HEK293 (cell line): ENCODE measurements around the gene SUMO3.
A peak's percentile ranks its signal among the peaks of the same experiment; 100 is the strongest.

ENCODE experiments used
- HOXA7 ChIP-seq: sonication (generic); formaldehyde crosslinking; IDR thresholded peaks from 2 replicates; pipeline ENCODE4 v1.8.1; 2022; ENCODE audit warnings: missing genetic modification reagents, borderline replicate concordance
- HOXC10 ChIP-seq: sonication (generic); formaldehyde crosslinking; IDR thresholded peaks from 2 replicates; pipeline ENCODE4 v1.8.1; 2023; ENCODE audit warnings: mild to moderate bottlenecking, missing genetic modification reagents
- IKZF3 ChIP-seq: fragments of 450-650 bp; IDR thresholded peaks from 2 replicates; pipeline ENCODE4 v1.5.0; 2018; ENCODE audit warnings: missing biosample characterization, mild to moderate bottlenecking, missing genetic modification characterization, moderate library complexity
- MZF1 ChIP-seq: fragments of 450-650 bp; formaldehyde crosslinking; IDR thresholded peaks from 2 replicates; pipeline ENCODE4 v1.5.1; 2017; ENCODE audit warnings: missing biosample characterization, missing genetic modification characterization, borderline replicate concordance
- PBX3 ChIP-seq: sonication (generic); formaldehyde crosslinking; IDR thresholded peaks from 2 replicates; pipeline ENCODE4 v1.8.1; 2022; ENCODE audit warnings: mild to moderate bottlenecking, moderate library complexity, missing genetic modification reagents
- SETDB1 ChIP-seq: IDR thresholded peaks from one replicate; pipeline ENCODE4 v1.6.1; 2017; ENCODE audit warnings: mild to moderate bottlenecking, low read length, moderate library complexity, mixed read lengths; ENCODE audit not compliant: insufficient read length
- ZNF121 ChIP-seq: fragments of 450-650 bp; formaldehyde crosslinking; IDR thresholded peaks from 2 replicates; pipeline ENCODE4 v1.5.1; 2016; ENCODE audit warnings: missing biosample characterization, missing genetic modification characterization
- ZNF138 ChIP-seq: fragments of 450-650 bp; formaldehyde crosslinking; IDR thresholded peaks from 2 replicates; pipeline ENCODE4 v1.5.1; 2016; ENCODE audit warnings: missing biosample characterization, missing genetic modification characterization, borderline replicate concordance
- ZNF184 ChIP-seq: fragments of 450-650 bp; IDR thresholded peaks from 2 replicates; pipeline ENCODE4 v1.5.1; 2018; ENCODE audit warnings: missing biosample characterization, mild to moderate bottlenecking, missing genetic modification characterization
- ZNF24 ChIP-seq: fragments of 450-650 bp; formaldehyde crosslinking; IDR thresholded peaks from 2 replicates; pipeline ENCODE4 v1.5.1; 2016; ENCODE audit warnings: missing biosample characterization, missing genetic modification characterization
- ZNF292 ChIP-seq: fragments of 450-650 bp; formaldehyde crosslinking; IDR thresholded peaks from 2 replicates; pipeline ENCODE4 v1.5.1; 2016; ENCODE audit warnings: low read depth, missing biosample characterization, missing genetic modification characterization, borderline replicate concordance
- ZNF362 ChIP-seq: fragments of 450-650 bp; formaldehyde crosslinking; IDR thresholded peaks from 2 replicates; pipeline ENCODE4 v1.5.1; 2016; ENCODE audit warnings: missing biosample characterization, missing genetic modification characterization
- ZNF394 ChIP-seq: fragments of 450-650 bp; formaldehyde crosslinking; IDR thresholded peaks from 2 replicates; pipeline ENCODE4 v1.5.1; 2016; ENCODE audit warnings: missing biosample characterization, missing genetic modification characterization, mild to moderate bottlenecking, moderate library complexity, borderline replicate concordance
- ZNF488 ChIP-seq: fragments of 450-650 bp; formaldehyde crosslinking; IDR thresholded peaks from 2 replicates; pipeline ENCODE4 v1.5.1; 2016; ENCODE audit warnings: missing biosample characterization, missing genetic modification characterization
- ZNF623 ChIP-seq: fragments of 450-650 bp; formaldehyde crosslinking; IDR thresholded peaks from 2 replicates; pipeline ENCODE4 v1.5.1; 2016; ENCODE audit warnings: missing biosample characterization, missing genetic modification characterization
- ZNF624 ChIP-seq: fragments of 450-650 bp; formaldehyde crosslinking; IDR thresholded peaks from 2 replicates; pipeline ENCODE4 v1.5.1; 2017; ENCODE audit warnings: missing biosample characterization, missing genetic modification characterization
- ZNF76 ChIP-seq: fragments of 450-650 bp; formaldehyde crosslinking; IDR thresholded peaks from 2 replicates; pipeline ENCODE4; 2016; ENCODE audit warnings: low read depth, missing biosample characterization, missing genetic modification characterization, borderline replicate concordance
- ZNF776 ChIP-seq: fragments of 450-650 bp; formaldehyde crosslinking; IDR thresholded peaks from 2 replicates; pipeline ENCODE4 v1.5.0; 2017; ENCODE audit warnings: missing biosample characterization, missing genetic modification characterization, borderline replicate concordance
- ZSCAN23 ChIP-seq: fragments of 450-650 bp; formaldehyde crosslinking; IDR thresholded peaks from 2 replicates; pipeline ENCODE4 v1.5.1; 2016; ENCODE audit warnings: missing biosample characterization, missing genetic modification characterization
- TF ChIP-seq, protein P1 (sequence below): fragments of 450-650 bp; formaldehyde crosslinking; IDR thresholded peaks from 2 replicates; pipeline ENCODE4 v1.5.1; 2016; ENCODE audit warnings: missing biosample characterization, missing genetic modification characterization, borderline replicate concordance
- TF ChIP-seq, protein P2 (sequence below): fragments of 450-650 bp; formaldehyde crosslinking; IDR thresholded peaks from 2 replicates; pipeline ENCODE4 v1.5.1; 2016; ENCODE audit warnings: missing biosample characterization, missing genetic modification characterization, borderline replicate concordance
- TF ChIP-seq, protein P3 (sequence below): fragments of 450-650 bp; formaldehyde crosslinking; IDR thresholded peaks from 2 replicates; pipeline ENCODE4 v1.5.1; 2016; ENCODE audit warnings: missing biosample characterization, missing genetic modification characterization
- TF ChIP-seq, protein P4 (sequence below): fragments of 450-650 bp; formaldehyde crosslinking; conservative IDR thresholded peaks from 2 replicates; pipeline ENCODE4 v1.5.1; 2016; ENCODE audit warnings: low read depth, missing biosample characterization, missing genetic modification characterization

SUMO3 gene

DNA sequence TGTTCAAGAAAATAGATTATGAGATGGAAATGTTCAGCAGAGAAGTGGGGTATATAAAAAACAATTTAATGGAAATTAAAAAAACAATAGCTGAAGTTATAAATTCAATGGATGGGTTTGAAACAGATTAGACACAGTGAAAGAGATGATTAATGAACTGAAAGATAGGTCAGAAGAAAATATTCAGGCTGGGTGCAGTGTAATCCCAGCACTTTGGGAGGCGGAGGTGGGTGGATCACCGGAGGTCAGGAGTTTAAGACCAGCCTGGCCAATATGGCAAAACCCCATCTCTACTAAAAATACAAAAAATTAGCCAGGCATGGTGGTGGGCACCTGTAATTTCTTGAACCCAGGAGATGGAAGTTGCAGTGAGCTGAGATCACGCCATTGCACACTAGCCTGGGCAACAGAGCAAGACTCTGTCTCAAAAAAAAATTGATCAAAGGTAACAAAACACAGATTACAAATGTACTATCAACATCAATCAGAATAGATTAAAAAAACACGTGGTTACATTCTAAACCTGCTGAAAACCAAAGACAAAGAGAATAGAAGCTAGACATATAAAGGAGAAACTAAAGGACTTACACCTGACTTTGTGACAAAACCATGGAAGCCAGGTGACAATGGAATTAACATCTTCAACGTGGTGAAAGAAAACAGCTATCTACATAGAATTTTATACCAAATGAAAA is 4.8 kb upstream of the SUMO3 start (continued):
- TF ChIP-seq, protein P1, sequence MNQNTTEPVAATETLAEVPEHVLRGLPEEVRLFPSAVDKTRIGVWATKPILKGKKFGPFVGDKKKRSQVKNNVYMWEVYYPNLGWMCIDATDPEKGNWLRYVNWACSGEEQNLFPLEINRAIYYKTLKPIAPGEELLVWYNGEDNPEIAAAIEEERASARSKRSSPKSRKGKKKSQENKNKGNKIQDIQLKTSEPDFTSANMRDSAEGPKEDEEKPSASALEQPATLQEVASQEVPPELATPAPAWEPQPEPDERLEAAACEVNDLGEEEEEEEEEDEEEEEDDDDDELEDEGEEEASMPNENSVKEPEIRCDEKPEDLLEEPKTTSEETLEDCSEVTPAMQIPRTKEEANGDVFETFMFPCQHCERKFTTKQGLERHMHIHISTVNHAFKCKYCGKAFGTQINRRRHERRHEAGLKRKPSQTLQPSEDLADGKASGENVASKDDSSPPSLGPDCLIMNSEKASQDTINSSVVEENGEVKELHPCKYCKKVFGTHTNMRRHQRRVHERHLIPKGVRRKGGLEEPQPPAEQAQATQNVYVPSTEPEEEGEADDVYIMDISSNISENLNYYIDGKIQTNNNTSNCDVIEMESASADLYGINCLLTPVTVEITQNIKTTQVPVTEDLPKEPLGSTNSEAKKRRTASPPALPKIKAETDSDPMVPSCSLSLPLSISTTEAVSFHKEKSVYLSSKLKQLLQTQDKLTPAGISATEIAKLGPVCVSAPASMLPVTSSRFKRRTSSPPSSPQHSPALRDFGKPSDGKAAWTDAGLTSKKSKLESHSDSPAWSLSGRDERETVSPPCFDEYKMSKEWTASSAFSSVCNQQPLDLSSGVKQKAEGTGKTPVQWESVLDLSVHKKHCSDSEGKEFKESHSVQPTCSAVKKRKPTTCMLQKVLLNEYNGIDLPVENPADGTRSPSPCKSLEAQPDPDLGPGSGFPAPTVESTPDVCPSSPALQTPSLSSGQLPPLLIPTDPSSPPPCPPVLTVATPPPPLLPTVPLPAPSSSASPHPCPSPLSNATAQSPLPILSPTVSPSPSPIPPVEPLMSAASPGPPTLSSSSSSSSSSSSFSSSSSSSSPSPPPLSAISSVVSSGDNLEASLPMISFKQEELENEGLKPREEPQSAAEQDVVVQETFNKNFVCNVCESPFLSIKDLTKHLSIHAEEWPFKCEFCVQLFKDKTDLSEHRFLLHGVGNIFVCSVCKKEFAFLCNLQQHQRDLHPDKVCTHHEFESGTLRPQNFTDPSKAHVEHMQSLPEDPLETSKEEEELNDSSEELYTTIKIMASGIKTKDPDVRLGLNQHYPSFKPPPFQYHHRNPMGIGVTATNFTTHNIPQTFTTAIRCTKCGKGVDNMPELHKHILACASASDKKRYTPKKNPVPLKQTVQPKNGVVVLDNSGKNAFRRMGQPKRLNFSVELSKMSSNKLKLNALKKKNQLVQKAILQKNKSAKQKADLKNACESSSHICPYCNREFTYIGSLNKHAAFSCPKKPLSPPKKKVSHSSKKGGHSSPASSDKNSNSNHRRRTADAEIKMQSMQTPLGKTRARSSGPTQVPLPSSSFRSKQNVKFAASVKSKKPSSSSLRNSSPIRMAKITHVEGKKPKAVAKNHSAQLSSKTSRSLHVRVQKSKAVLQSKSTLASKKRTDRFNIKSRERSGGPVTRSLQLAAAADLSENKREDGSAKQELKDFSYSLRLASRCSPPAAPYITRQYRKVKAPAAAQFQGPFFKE (tag by site-specific recombination) = no peak
- TF ChIP-seq HOXC10 (CRISPR knock-in tag) (no peak), IKZF3 (tag by site-specific recombination) (no peak), PBX3 (CRISPR knock-in tag) (no peak), ZNF776 (no peak), ZNF362 (no peak), ZNF76 (tag by site-specific recombination) (no peak), ZNF121 (no peak), ZNF624 (tag by site-specific recombination) (no peak), ZNF394 (tag by site-specific recombination) (no peak), ZSCAN23 (tag by site-specific recombination) (no peak), HOXA7 (CRISPR knock-in tag) (no peak), ZNF184 (tag by site-specific recombination) (peak; percentile 70), ZNF292 (tag by site-specific recombination) (no peak), ZNF138 (tag by site-specific recombination) (no peak), MZF1 (no peak), SETDB1 (peak; percentile 89), ZNF488 (tag by site-specific recombination) (no peak), ZNF24 (tag by site-specific recombination) (no peak), ZNF623 (no peak)
- TF ChIP-seq, protein P2, sequence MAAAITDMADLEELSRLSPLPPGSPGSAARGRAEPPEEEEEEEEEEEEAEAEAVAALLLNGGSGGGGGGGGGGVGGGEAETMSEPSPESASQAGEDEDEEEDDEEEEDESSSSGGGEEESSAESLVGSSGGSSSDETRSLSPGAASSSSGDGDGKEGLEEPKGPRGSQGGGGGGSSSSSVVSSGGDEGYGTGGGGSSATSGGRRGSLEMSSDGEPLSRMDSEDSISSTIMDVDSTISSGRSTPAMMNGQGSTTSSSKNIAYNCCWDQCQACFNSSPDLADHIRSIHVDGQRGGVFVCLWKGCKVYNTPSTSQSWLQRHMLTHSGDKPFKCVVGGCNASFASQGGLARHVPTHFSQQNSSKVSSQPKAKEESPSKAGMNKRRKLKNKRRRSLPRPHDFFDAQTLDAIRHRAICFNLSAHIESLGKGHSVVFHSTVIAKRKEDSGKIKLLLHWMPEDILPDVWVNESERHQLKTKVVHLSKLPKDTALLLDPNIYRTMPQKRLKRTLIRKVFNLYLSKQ (tag by site-specific recombination) = no peak
- TF ChIP-seq, protein P3, sequence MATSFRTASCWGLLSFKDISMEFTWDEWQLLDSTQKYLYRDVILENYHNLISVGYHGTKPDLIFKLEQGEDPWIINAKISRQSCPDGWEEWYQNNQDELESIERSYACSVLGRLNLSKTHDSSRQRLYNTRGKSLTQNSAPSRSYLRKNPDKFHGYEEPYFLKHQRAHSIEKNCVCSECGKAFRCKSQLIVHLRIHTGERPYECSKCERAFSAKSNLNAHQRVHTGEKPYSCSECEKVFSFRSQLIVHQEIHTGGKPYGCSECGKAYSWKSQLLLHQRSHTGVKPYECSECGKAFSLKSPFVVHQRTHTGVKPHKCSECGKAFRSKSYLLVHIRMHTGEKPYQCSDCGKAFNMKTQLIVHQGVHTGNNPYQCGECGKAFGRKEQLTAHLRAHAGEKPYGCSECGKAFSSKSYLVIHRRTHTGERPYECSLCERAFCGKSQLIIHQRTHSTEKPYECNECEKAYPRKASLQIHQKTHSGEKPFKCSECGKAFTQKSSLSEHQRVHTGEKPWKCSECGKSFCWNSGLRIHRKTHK (tag by site-specific recombination) = 0 out of 2 replicates have a peak, but pooled peaks have one; percentile 11
- TF ChIP-seq, protein P4, sequence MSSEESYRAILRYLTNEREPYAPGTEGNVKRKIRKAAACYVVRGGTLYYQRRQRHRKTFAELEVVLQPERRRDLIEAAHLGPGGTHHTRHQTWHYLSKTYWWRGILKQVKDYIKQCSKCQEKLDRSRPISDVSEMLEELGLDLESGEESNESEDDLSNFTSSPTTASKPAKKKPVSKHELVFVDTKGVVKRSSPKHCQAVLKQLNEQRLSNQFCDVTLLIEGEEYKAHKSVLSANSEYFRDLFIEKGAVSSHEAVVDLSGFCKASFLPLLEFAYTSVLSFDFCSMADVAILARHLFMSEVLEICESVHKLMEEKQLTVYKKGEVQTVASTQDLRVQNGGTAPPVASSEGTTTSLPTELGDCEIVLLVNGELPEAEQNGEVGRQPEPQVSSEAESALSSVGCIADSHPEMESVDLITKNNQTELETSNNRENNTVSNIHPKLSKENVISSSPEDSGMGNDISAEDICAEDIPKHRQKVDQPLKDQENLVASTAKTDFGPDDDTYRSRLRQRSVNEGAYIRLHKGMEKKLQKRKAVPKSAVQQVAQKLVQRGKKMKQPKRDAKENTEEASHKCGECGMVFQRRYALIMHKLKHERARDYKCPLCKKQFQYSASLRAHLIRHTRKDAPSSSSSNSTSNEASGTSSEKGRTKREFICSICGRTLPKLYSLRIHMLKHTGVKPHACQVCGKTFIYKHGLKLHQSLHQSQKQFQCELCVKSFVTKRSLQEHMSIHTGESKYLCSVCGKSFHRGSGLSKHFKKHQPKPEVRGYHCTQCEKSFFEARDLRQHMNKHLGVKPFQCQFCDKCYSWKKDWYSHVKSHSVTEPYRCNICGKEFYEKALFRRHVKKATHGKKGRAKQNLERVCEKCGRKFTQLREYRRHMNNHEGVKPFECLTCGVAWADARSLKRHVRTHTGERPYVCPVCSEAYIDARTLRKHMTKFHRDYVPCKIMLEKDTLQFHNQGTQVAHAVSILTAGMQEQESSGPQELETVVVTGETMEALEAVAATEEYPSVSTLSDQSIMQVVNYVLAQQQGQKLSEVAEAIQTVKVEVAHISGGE (tag by site-specific recombination) = no peak
